HG02943 (cell line): Measurements from ENCODE around the gene ATP5F1D.

Experiments
- ATAC-seq: cut with Tn5 transposase; IDR thresholded peaks from one replicate; pipeline ENCODE4 v1.9.1; 2021; ENCODE audit warnings: mild to moderate bottlenecking, low read depth, moderate library complexity; ENCODE audit not compliant: unreplicated experiment

ATP5F1D gene

DNA sequence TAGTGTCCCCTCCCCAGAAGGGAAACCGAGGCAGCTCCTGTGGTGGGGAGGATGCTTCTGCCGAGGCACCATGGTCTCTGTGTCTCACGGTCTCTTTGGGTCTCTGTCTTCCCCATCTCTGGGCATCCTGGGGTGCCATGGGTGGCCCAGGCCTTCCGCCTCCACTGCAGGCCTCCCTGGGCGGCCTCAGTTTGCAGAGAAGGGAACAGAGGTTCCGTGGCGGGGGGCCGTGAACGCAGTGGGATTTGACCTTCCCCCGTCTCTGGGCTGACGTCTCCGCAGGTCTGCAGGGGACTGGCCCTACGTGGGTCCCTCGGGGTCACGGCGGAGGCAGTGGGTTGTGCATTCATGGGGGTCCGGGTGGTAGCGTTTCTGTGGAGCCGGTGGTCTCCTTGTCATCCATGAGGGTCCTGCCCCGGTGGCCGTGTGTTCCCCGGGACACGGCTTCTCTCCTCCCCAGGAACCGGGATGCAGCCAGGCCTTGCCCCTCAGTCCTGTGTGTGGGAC lies 48.7 kb downstream of the ATP5F1D start:
- ATAC-seq: no peak

DNA sequence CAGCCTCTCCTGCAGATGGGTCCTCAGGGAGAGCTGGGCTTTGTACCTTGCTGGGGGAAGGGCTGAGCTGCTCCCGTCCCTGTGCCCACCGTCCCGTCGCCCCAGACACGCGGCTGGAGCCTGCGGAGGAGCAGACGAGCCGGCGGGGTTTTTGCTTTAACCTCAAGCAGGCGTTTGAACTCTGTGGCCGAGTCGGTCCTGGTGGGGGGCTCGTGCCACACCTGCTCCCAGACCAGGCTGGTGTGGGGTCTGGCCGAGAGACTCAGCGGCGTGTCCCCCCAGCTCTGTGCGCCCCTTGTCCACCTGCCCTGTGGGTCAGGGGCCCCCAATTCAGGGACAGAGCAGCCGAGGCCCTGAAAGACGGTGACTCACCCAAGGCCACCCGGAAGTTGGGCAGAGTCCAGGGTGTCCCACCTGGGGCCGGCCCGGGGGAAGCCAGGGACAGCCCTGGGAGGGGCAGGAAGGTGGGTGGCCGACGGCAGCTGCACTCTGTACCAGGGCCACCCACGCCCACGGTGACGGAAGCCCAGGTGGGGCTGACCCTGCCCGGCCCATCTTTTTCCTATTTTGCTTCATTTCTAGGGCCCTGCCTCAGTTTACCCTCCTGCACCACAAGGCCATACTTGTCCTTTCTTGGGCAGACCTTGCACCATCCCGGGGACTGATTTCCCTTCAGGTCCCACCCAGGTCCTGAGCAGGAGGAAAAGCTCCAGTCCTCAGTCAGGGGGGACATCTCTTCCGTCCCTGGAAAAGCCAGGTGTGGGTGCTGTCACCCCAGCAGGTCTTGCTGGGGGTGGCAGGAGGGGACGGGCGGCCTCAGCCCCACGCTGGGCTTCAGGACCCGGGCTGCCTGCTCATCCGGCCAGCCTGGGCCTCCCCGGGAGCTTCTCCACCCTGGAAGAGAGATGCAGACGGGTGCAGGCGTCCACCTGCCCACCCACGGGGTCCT lies 49.4 kb downstream of the ATP5F1D start:
- no peak for ATAC-seq

DNA sequence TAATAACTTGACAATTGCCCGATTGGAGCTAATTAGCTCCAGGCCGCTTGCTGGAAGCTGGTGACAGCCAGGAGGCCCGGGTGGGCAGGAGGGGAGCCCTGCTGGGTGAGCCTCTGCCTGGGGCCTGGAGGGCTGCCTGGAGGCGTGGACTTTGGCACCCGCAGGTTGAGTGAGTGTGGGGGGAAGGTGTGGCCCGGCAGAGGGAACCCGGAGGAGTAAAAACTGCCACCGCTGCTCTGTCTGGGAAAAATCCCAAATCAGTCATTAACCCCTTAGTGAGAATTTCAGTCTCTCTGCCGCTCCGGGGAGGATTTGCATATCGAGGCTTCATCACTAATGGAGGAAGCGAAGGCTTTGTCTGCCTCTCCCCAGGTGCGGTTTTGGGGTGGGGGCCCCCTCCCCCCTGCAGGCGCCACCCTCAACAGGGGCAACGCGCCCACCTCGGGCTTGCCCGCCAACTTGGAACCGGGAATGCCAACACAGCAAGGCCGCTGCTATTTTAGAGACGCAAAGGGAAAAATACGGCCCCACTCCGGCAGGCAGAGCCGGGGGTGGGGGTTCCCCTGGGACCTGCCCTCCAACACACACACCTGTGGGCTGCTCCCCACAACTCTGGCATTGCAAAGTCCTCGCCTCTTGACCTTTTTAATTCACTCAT lies 50.3 kb downstream of the ATP5F1D start:
- no peak for ATAC-seq

DNA sequence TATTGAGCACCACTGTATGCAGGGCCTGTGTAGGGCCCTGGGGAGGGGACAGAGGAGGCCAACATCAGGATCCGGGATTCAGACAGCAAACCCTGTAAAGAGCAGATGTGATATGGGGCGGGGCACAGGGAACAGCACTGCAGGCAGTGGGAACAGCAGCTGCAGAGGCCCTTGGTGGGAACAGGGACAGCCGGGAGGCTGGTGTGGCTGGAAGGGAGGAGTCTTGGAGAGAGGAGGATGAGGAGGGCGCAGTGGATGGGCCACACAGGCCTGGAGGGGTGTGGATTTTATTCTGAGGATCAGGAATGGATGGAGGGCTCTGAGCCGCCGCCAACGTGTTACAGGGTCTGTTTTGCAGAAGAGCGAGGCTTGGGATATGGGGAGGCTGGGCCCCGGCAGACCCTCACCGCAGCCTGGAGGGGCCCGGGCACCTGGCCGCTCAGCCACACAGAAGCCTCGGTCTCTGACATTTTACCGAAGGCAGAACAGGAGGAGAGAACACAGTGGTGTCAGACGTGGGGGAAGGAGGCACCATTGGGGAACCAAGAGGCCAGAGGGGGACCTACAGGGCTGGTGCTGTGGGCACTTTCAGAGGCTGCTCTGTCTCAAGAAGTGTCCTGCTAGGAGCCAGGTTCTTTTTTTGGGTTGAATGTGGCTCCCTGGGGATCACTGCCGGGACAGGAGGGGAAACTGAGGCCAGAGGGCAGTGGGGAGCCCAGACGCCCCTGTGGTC lies 51.0 kb downstream of the ATP5F1D start:
- no peak for ATAC-seq

DNA sequence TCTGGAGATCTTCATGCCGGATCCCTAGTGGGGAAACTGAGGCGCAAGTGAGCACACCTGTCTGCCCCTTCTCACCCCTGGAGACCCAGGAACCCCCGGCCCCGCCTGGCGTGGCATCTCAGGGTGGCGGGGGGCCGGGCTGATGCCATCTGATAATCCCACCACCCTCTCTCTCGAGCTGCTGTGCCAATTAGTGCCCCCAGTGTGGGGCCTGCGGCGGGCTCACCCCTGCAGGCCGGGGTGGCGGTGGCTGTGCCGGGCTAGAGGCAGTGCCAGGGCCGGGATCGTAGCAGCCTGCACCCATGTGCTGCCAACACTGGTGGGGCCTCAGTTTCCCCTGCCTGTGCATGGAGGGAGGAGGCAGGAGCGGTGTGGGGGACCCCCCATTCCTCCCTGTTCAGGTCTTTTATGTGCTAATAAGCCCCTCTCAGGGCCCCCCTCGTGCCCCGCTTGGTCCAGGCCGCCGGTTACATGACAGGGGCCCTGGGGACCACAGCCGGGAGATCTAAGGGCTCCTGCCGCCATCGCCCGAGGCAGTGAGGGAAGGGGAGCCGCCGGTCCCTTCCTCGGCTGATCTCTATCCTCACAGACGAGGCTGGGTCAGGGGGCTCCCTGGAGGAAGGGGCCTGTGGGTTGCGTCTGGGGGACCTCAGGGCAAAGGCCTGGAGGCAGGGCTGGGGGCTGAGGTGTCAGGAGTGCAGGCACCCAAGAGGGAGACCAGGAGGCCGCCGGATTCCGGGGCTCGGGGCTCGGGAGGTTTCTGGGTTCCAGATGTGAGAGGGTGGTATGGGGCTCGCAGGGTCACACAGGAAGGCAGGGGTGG lies 52.4 kb downstream of the ATP5F1D start:
- no peak for ATAC-seq
